Left renal cortex interstitium (tissue), 4 donors: ENCODE results near the gene ELMOD3. TPM values are rescaled to one million over a fixed set of nuclear protein-coding genes. Genes with fewer than 3 reads are reported as not detected.
"Not testable (repeated sequence)": the region's sequence is repeated elsewhere in the genome, so short reads cannot be mapped to it uniquely, and the experiment has no call there.

Source experiments
- DNase-seq, 4 donors: peaks; one replicate each; pipeline ENCODE4 v3.0.0-alpha.2; 2013; ENCODE audit warnings: low read depth in 4 of 4, low spot score in 2 of 4, missing footprints in 1 of 4
- polyA plus RNA-seq, 4 donors: library from polyadenylated mRNA; unstranded; fragments of 120-200 nt; gene quantifications; one replicate each; pipeline ENCODE4 v1.2.1, GENCODE V29; 2013; ENCODE audit not compliant: insufficient read length in 4 of 4

ELMOD3 gene
- polyA plus RNA-seq, 4 donors = 21.0 to 37.7 (median 30.0) TPM

DNA sequence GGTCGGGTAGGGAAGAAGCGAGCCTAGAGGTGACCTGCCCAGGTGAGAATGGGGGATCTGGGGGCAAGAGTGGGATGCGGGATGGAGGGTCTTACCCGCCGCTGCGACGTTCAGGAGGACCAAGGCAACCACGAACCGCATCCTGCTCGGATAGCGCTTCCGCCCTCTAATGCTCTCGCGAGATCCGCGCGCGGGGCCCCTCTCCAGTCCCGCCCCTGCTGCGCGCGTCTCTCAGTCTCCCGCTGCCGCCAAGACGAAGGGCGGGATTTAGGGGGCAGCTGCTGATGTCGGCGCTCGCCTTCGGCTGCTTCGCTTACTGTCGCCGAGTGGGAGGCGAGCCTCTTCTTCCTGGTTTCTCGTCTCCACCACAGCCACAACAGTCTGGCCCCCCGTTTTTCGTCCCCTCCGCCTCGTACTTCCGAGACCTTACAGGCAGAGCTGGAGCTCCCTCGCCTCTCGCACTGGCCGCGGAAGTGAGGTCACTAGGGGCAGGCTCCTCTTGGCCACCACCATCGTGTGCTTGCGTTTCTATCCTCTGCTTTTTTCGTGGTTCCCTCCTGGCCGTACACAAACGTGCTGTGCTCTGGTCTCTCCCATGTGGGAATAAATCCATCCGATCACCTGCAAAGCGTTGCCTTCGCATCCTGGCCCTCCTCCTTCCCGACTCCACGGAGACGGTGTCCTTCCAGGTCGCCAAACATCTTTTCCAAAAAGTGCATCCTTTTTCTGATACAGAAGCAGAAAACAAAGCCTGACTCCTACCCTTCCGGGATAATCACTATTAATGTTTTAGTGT is 26.5 kb upstream of the ELMOD3 start, which contains the start of gene TGOLN2:
TSS of gene TGOLN2 (minus strand) at position 168 of the 796 bp plus-strand sequence. CDS start at position 141, 27 bp downstream.
- DNase-seq = peak; percentile 85 to 94 (median 88)

DNA sequence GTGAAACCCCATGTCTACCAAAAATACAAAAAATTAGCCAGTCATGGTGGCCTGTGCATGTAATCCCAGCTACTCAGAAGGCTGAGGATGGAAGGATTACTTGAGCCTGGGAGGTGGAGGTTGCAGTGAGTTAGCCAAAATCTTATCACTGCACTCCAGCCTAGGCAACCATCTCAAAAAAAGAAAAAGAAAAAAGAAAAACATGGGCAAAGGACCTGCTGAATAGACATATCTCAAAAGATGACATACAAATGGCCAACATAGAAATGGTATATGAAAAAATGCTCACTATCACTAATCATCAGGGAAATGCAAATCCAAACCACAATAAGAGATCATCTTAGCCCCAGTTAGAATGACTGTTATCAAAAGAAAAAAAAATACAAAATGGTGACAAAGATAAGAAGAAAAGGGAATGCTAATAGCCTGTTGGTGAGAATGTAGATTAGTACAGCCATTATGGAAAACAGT is 25.4 kb upstream of the ELMOD3 start:
- DNase-seq = no peak

DNA sequence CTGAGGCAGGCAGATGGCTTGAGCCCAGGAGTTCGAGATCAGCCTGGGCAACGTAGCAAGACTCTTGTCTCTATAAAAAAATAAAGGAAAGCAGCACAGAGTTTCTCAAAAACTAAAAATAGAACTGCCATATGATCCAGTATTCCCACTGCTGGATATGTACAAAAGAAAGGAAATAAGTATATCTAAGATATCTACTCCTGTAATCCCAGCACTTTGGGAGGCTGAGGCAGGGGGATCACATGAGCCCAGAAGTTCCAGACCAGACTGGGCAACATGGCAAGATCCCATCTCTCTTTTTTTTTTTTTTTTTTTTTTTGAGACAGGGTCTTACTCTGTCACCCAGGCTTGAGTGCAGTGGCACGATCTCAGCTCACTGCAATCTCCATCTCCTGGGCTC is 24.9 kb upstream of the ELMOD3 start:
- not testable (repeated sequence) for DNase-seq

DNA sequence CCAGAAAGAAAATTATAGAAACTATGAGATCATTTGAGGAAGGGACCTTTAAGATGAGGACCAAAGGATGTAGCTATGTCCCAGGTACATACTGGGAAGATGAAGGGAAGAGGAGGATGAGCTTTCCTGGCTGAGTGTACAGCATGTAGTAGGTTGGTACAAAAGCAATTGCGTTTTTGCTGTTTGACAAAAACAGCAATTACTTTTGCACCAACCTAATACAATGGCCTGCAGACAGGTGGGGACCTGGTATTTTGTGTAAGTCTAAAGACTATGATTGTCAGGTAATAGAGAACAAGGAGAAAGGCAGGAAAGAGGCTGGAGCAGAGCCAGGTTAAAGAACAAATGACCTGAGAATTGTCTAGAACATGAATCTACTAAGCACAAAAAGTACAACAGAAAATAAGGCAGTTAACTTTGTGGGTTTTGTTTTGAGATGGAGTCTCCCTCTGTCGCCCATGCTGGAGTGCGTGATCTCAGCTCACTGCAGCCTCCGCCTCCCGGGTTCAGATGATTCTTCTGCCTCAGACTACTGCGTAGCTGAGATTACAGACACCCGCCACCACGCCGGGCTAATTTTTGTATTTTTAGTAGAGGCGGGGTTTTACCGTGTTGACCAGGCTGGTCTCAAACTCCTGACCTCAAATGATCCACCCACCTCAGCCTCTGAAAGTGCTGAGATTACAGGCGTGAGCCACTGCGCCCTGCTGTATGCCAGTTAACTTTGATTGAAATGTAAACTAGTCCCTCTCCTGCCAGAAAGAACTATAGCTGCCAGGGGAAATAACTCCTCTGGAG is 23.5 kb upstream of the ELMOD3 start:
- DNase-seq = no peak

DNA sequence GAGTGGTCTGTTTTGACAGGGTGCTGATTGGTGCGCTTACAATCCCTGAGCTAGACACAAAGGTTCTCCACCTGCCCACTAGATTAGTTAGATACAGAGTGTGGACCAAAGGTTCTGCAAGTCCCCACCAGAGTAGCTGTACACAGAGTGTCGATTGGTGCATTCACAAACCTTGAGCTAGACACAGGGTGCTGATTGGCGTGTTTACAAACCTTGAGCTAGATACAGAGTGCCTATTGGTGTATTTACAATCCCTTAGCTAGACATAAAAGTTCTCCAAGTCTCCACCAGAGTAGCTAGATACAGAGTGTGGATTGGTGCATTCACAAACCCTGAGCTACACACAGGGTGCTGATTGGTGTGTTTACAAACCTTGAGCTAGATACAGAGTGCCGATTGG is 20.7 kb upstream of the ELMOD3 start:
- DNase-seq = not testable (repeated sequence)

DNA sequence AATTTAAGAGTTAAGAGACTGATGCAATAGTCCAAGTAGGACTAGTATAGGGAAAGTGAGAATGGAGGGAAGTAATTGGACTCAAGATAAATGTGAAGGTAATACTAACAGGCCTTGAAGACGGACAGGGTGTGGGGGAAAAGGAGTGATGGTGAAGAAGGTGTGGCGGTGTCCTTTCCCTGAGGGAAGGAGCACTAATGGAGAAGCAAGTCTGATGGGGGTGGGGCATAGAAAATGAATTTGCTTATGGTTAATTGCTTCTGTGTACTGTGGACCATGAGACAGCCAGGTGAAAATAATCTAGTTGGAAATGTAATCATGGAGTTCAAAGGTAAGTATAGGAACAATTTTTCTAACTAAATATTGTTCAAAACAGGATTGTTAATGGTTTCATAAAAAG is 19.6 kb upstream of the ELMOD3 start:
- no peak for DNase-seq

DNA sequence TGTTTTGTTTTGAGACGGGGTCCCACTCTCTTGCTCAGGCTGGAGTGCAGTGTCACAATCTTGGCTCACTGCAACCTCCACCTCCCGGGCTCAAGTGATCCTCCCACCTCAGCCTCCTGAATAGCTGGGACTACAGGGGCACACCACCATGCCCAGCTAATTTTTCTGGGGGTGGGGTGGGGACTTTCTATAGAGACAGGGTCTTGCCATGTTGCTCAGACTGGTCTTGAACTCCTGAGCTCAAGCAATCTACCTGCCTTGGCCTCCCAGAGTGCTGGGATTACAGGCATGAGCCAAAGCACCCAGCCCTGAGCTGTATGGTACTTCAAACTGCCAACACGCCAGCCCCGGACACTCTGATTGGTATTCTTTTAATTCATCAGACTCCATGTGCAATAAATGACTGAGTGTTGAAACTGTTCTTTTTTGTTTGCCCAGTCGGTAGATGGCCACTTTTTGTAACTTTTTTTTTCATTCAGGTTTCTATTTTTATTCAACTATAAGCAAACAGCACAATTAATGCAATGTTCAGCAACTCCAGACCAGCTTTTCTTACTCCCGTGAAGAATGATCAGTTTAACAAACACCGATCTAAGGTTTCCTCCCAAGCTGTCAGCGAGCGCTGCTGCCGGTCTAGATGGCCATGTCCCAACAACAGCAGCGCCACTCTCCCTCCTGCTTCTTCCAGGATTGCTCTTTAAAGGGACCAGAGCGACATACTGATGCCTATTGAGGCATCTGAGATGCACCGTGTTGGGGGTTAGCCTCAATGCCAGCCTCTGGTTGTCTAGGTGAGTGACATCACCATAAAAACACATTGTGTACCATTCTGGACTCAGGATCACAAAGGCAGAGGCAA is 14.3 kb upstream of the ELMOD3 start:
- no peak for DNase-seq

DNA sequence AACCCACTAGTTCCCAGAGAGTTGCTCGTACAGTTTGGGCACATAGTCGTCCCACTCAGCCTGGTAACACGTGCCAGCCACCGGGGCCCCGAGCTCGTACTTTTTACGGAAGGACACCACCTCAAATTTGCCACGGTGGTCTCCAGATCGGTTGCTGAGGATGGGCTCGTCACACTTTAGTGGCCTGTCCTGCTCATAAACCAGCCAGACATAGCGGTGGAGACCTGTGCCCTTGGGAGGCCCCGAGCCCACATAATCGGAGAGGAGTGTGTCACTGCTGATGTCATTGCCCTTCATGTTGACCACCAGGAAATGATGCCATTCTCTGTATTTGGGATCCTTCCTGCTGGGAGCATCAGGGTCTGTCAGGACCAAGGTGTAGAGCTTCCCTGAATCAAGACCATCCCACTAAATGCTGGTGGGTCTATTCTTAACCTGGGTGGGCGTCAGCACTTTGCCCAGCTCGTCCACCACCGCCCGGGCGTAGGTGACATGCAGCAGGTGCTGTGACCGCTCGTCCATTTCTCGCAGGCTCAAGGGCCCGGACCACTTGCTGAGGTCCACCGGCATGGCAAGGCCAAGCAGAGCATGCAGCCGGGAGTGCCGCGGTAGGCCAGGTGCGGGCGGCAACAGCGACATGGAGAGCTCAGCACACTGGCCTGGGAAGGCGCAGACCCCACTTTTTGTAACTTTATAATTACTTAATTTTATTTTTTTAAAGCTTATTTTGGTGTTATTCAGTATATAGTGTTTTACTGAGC is 13.1 kb upstream of the ELMOD3 start:
- DNase-seq = no peak

DNA sequence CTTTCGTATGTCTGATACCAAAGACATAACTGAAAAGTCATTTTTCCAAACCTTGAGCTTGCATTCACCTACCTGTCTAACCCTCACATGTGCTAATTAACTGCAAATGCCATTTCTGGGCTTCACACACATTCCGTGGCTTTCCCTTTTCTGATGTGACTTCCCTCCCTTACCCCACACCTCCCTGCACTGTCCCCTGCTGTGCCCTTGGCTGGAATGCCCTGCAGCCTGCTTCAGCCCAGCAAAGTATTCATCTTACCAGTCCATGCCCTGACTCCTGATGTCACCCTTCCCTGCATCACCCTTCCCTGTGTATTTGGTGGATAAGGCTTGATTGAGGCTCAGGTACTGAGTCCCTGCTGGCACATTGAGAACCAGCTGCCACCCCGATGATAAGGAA is 12.4 kb upstream of the ELMOD3 start:
- no peak for DNase-seq

DNA sequence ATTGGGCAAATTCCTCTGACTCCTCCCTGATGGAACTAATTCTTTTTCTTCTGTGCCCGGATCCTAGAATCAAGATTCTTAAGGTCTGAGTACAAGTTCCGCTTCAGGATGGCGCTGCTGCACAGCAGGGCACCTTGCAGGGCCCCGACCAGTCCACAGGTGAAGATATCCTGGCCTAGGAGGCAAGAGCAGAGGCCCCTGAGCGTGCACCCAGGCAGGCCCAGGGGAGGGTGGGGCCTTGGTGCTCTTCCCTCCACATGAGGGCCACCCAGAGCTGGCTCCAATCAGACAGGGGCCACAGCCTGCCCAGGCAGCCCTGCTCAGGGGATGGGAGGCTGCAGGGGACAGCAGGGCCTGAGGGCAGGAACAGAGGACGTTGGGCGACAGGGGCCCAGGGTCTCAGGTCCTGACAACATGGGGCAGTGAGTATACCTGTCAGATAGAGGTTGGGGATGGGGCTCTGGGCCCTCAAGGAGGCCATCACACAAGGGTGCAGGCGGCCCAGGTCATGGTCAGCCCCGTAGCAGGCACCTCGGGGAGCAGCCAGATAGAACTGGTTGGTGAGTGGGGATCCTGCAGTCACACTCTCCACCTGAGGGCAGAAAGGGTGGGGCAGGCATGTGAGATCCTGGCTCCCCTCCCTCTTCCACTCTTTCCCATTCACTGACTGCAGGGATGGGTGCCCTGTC is 11.2 kb upstream of the ELMOD3 start:
- DNase-seq = not testable (repeated sequence)

DNA sequence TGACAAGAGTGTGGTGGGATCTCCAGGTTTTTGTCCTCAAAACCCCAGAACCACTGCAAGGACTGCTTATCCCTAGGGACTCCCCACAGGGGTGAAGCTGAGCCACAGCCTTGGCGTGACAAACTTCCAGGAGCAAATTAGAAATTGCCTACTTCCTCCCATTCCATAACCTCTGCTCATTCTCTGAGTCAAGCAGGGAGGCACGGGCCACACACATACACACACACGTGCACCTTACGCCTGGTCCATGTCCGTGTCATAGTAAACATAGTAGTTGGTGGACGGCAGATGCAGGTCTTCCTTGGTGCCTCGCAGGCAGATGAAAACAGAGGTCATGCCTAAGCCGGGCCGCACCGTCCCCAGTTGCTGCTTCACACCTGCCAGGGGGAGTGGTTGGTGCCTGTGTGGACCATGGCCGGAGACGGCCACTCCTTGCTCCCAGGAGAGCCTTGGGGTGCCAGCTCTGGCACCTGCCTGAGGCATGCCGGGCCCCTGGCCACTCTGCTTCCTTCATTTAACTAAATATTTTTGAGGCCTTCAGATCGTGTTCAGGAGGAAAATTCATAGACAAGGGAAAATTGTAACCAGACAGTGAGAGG is 10.1 kb upstream of the ELMOD3 start:
- no peak for DNase-seq

DNA sequence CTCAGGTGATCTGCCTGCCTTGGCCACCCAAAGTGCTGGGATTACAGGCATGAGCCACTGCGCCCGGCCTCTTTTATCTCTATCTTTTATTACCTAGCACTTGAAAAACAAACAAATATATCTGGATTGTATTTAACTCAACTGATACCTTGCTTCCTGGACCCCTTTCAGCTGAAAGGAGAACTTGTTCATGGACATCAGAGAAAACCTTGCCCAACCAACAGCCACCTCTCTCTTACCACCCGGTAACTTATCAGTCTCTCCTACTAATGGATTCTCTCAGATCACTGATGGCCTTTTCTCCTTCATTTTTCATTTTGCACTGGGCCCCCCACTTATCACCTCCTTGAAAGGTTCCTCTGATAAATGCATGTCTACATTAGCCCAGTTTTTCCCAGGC is 7.0 kb upstream of the ELMOD3 start:
- DNase-seq = no peak

DNA sequence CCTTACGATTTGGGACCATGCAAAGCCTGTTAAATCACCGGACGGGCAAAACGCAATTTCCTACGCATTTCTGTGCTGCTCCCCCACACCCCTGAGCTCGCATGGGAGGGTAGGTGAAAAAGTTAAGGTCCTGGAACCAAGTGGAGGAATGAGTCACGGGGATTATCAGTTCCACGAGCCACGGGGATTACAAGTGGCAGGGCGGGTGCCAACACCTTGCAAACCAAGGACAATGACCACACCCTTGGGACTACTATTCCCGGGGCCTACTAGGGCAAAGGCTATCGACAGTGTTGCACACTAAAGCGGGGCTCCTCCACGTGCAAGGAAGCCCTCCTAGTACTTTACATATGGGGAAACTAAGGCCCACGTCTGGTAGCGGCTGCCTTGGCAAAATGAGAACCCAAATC is 688 bp upstream of the ELMOD3 start:
- DNase-seq = no peak

DNA sequence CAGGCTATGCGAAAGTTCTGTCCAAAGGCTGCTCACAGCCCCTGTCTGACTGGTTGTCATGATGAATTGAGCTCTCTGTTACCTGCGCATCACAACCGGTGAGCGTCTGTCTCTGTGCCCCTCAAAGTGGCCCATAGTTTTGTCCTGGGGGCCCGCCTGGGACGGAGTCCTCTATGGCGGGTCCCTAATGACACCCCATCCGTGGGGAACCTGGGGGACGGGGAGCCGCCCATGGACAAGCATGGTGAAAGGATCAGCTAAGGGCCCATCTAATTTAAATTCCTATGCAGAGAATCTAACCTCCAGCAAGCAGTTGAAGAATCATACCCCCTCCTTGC is 473 bp downstream of the ELMOD3 start:
- DNase-seq = no peak

DNA sequence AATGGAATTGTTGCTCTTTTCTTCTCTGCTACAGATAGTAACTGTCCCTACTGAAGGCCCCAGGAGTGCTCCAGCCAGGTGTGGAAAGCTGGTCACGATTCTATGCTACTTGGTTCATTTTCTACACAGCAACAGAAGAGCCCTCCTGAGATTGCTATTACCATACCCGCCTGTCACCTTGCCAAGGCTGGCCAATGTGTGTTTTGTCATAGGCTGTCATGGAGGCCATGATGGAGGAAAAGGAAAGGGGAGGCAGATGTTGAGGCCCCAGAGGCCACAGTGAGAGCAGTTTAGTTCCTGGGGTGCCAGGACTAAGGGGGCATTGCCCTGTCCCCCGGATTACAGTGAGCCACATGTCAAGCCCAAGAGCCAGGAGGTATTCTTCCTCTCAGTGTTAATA is 952 bp downstream of the ELMOD3 start:
- DNase-seq = no peak

DNA sequence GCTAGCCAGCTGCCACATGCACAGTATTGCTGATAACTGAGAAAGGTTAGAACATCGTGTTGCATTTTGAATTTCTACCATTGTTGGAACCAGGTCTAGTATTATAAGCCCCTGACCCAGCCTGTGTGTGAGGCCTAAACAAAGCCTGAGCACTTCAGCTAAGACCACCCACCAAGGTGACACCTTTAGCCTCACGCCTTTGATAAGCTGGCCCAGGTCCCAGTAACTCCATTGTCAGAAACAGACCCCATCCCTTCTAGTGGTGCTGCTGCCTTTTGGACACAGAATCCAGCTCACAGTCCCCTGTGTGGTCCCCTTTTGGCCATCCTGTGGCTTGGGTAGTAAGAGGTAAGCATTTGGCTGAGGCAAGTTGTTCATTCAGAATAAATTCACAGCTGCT is 1.6 kb downstream of the ELMOD3 start:
- DNase-seq = no peak

DNA sequence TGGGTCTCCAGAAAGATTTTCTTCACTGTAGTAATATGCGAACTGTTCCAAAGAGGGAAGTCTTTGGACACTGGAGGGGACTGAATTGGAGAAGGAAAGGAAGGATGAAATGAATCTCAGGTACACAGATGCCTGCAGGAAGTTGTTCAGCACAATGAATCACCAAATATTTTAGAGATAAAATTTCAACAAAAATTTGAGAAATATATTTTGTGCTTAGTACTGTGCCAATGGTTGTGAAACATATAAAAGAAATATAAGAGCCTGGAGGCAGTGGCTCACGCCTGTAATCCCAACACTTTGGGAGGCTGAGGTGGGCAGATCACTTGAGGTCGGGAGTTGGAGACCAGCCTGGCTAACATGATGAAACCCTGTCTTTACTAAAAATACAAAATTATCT is 3.2 kb downstream of the ELMOD3 start:
- no peak for DNase-seq

DNA sequence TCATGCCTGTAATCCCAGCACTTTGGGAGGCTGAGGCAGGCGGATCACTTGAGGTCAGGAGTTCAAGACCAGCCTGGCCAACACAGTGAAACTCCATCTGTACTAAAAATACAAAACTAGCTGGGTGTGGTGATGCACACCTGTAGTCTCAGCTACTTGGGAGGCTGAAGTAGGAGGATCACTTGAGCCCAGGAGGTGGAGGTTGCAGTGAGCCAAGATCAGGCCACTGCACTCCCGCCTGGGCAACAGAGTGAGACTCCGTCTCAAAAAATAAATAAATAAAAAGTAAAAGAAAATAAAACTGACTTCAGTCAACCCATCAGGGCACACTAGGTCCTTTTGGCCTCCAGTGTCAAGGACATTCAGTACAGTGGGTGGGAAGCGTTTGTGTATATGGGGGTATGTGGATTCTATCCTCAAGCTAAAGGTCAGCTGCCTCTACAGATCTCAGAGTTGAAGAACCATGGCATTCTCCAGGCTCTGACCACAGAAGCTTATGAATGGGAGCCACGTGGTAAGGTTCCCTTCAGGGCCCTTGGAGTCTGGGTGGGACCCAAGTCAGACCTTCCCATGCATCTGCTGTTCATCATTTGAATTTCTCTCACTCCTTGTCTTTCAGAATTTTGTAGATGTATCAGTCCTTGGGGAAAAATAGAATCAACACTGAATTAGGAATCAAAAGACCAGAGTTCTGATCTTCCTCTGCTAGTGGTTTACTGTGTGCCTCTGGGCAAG is 8.3 kb downstream of the ELMOD3 start:
- DNase-seq = not testable (repeated sequence)

DNA sequence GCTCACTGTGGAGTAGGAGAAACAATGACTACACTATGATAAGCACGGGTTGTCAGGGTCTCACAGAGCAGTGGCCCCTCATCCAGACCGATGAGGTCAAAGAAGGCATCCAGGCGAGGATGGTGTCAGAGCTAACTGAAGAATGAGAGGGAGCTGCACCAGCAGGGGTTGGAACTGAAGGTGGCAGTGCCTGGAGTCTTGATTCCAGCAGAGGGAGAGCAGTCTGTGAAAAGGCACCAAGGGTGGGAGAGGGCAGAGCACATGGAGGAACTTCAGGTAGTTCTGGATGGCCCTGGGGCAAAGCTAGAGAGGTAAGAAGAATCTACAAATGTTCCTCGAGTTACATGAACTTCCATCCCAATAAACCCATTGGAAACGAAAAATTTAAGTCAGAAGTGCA is 12.6 kb downstream of the ELMOD3 start:
- no peak for DNase-seq
